ENCODE measurements around the gene CACNA1A. TPM values are rescaled to one million over a fixed set of nuclear protein-coding genes. Genes with fewer than 3 reads are reported as not detected.

Gene CACNA1A
- polyA plus RNA-seq, 3 donors, result 0.08 to 0.09 TPM; not detected in 1

DNA sequence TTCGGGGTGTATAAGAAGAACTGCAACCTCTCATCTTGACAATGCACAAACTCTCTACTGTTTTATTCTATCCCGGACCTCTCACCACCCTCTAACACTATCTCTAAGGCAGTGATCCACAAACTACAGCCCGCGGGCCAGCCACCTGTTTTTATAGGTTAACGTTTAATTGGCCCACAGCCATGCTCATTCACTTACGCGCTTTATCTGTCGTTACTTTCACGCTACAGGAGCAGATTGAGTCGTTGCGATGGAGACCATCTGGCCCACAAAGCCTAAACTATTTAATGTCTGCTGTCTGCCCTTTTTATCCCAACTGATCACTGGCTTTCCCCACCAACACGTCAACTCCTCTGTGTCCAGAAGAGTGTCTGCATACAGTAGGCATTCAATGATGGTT lies 158.9 kb downstream of the CACNA1A start:
- Mint-ChIP-seq H3K27me3 (ENCODE audit: low read depth in 3 of 3) (peaks cover 2 to 5% (median 5%) of the 10 kb centered on the region in 3 donors), H3K27ac (no peak overlapping the region), H3K36me3 (no peaks in the 10 kb centered on the region), H3K9me3 (peaks cover 2 to 17% (median 13%) of the 10 kb centered on the region in 7 donors), H3K4me1 (no peaks in the 10 kb centered on the region), H3K4me3 (no peak overlapping the region)
- no peaks in the 10 kb centered on the region for H4K20me1 ChIP-seq (ENCODE audit: insufficient read depth, low read length)
- no peak overlapping the region for H3K4me2 ChIP-seq (replicated peaks; ENCODE audit: extremely low read depth, low read length, poor library complexity, severe bottlenecking)
- H3K4me3 ChIP-seq (replicated peaks in 1 of 3; ENCODE audit: low read depth in 2 of 3, low read length in 3 of 3), result no peak overlapping the region
- no peak for DNase-seq
- no peak overlapping the region for H3K9ac ChIP-seq (ENCODE audit: insufficient read depth, low read length, poor library complexity, severe bottlenecking)
- TF ChIP-seq, protein P1, sequence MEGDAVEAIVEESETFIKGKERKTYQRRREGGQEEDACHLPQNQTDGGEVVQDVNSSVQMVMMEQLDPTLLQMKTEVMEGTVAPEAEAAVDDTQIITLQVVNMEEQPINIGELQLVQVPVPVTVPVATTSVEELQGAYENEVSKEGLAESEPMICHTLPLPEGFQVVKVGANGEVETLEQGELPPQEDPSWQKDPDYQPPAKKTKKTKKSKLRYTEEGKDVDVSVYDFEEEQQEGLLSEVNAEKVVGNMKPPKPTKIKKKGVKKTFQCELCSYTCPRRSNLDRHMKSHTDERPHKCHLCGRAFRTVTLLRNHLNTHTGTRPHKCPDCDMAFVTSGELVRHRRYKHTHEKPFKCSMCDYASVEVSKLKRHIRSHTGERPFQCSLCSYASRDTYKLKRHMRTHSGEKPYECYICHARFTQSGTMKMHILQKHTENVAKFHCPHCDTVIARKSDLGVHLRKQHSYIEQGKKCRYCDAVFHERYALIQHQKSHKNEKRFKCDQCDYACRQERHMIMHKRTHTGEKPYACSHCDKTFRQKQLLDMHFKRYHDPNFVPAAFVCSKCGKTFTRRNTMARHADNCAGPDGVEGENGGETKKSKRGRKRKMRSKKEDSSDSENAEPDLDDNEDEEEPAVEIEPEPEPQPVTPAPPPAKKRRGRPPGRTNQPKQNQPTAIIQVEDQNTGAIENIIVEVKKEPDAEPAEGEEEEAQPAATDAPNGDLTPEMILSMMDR (IDR thresholded peaks at IDR 0.05), result no peak
- no peaks in the 10 kb centered on the region for H3K27me3 ChIP-seq (ENCODE audit: control insufficient read depth in 2 of 2, insufficient read depth in 2 of 2, low read length in 2 of 2)
- H3K4me1 ChIP-seq (ENCODE audit: control insufficient read depth in 1 of 2, insufficient read depth in 2 of 2, low read length in 2 of 2), result no peaks in the 10 kb centered on the region
- no peaks in the 10 kb centered on the region for H3K79me2 ChIP-seq (ENCODE audit: insufficient read depth, low read length)
- no peak overlapping the region for H2AFZ ChIP-seq (ENCODE audit: insufficient read depth, low read depth, low read length, poor library complexity, severe bottlenecking)
- peaks cover 0 to 16% of the 10 kb centered on the region in 2 donors for H3K9me3 ChIP-seq (replicated peaks in 1 of 2; ENCODE audit: control insufficient read depth in 1 of 2, insufficient read depth in 1 of 2, low read length in 2 of 2)
- WGBS (ENCODE audit: insufficient coverage), result 94% methylated on average over 11 of the region's 12 CpGs
- intact Hi-C loops (cut with micrococcal nuclease), result no loop called here
- no peaks in the 10 kb centered on the region for H3K36me3 ChIP-seq (replicated peaks in 1 of 2; ENCODE audit: control insufficient read depth in 1 of 2, insufficient read depth in 2 of 2, low read length in 2 of 2)
- H3K27ac ChIP-seq (ENCODE audit: low read depth in 1 of 2, low read length in 2 of 2), result no peak overlapping the region

DNA sequence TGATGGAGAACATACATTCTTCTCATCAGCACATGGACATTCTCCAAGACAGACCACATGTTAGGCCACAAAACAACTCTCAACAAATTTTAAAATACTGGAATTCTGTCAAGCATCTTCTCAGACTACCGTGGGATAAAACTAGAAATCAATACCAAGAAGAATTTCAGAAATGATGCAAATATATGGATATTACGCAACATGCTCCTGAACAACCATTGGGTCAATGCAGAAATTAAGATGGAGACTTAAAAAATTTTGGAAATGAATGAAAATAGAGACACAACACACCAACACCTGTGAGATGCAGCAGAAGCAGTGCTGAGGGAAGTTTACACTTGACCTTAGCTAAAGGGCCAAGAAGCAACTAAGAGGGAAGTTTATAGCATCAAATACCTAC lies 162.8 kb downstream of the CACNA1A start:
- peaks cover 0 to 16% (median 10%) of the 10 kb centered on the region in 7 donors for H3K9me3 Mint-ChIP-seq
- Histone ChIP-seq H3K27ac (ENCODE audit: low read depth in 1 of 2, low read length in 2 of 2) (no peak overlapping the region), H2AFZ (ENCODE audit: insufficient read depth, low read depth, low read length, poor library complexity, severe bottlenecking) (no peak overlapping the region), H3K4me1 (ENCODE audit: control insufficient read depth in 1 of 2, insufficient read depth in 2 of 2, low read length in 2 of 2) (no peaks in the 10 kb centered on the region), H3K79me2 (ENCODE audit: insufficient read depth, low read length) (no peaks in the 10 kb centered on the region), H3K4me3 (replicated peaks in 1 of 3; ENCODE audit: low read depth in 2 of 3, low read length in 3 of 3) (no peak overlapping the region), H3K9me3 (replicated peaks in 1 of 2; ENCODE audit: control insufficient read depth in 1 of 2, insufficient read depth in 1 of 2, low read length in 2 of 2) (peaks cover 0 to 6% of the 10 kb centered on the region in 2 donors), H3K36me3 (replicated peaks in 1 of 2; ENCODE audit: control insufficient read depth in 1 of 2, insufficient read depth in 2 of 2, low read length in 2 of 2) (no peaks in the 10 kb centered on the region), H3K27me3 (ENCODE audit: control insufficient read depth in 2 of 2, insufficient read depth in 2 of 2, low read length in 2 of 2) (no peaks in the 10 kb centered on the region), H3K4me2 (replicated peaks; ENCODE audit: extremely low read depth, low read length, poor library complexity, severe bottlenecking) (no peak overlapping the region), H4K20me1 (ENCODE audit: insufficient read depth, low read length) (no peaks in the 10 kb centered on the region), H3K9ac (ENCODE audit: insufficient read depth, low read length, poor library complexity, severe bottlenecking) (no peak overlapping the region)
- no CpG with 5 or more reads among the region's 2 CpGs for WGBS (ENCODE audit: insufficient coverage)
- TF ChIP-seq, protein P1 (IDR thresholded peaks at IDR 0.05), result no peak
- no peak overlapping the region for H3K4me3 Mint-ChIP-seq
- intact Hi-C loops (cut with micrococcal nuclease), result no loop called here
- H3K27ac Mint-ChIP-seq, result no peak overlapping the region
- peaks cover 4 to 8% (median 5%) of the 10 kb centered on the region in 3 donors for H3K27me3 Mint-ChIP-seq (ENCODE audit: low read depth in 3 of 3)
- DNase-seq, result no peak
- no peaks in the 10 kb centered on the region for H3K4me1 Mint-ChIP-seq
- no peaks in the 10 kb centered on the region for H3K36me3 Mint-ChIP-seq

Measured in CD14-positive monocyte (primary cell).